ENCODE data around the gene CEMIP2.

CEMIP2 gene

GRCh38 chr9:71744754-71745521 lies 23.4 kb downstream of the CEMIP2 start:
- Mint-ChIP-seq H3K36me3 (peaks cover 22% of the 10 kb centered on the region), H3K4me1 (peaks cover 53% of the 10 kb centered on the region), H3K27ac (no peak overlapping the region), H3K4me3 (no peak overlapping the region), H3K27me3 (no peaks in the 10 kb centered on the region), H3K9me3 (no peaks in the 10 kb centered on the region)

DNA sequence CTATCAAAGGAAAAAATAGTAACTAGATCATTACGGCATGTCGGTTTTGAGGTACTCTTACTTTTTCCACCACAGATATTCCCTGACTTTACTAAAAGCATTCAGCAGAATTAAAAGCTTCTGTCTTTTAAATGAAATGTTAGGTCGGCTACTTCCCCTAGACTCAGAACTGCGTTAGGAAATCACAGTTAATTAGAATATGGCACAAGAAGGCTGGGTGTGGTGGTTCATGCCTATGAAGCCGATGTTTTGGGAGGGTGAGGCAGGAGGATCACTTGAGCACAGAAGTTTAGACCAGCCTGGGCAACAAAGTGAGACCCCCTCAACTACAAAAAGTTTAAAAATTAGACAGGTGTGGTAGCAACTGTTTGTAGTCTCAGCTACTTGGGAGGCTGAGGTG lies 24.4 kb downstream of the CEMIP2 start:
- H3K27me3 Mint-ChIP-seq = no peaks in the 10 kb centered on the region
- no peaks in the 10 kb centered on the region for H3K9me3 Mint-ChIP-seq
- peaks cover 57% of the 10 kb centered on the region for H3K4me1 Mint-ChIP-seq
- H3K36me3 Mint-ChIP-seq = peaks cover 26% of the 10 kb centered on the region
- H3K27ac Mint-ChIP-seq = no peak overlapping the region
- no peak overlapping the region for H3K4me3 Mint-ChIP-seq

GRCh38 chr9:71743217-71743705 lies 25.1 kb downstream of the CEMIP2 start:
- Mint-ChIP-seq H3K9me3 (no peaks in the 10 kb centered on the region), H3K27ac (no peak overlapping the region), H3K36me3 (peaks cover 21% of the 10 kb centered on the region), H3K4me3 (no peak overlapping the region), H3K27me3 (no peaks in the 10 kb centered on the region), H3K4me1 (peaks cover 52% of the 10 kb centered on the region)

GRCh38 chr9:71742703-71743102 lies 25.6 kb downstream of the CEMIP2 start:
- no peaks in the 10 kb centered on the region for H3K9me3 Mint-ChIP-seq
- no peaks in the 10 kb centered on the region for H3K27me3 Mint-ChIP-seq
- H3K36me3 Mint-ChIP-seq = peaks cover 17% of the 10 kb centered on the region
- peaks cover 46% of the 10 kb centered on the region for H3K4me1 Mint-ChIP-seq
- no peak overlapping the region for H3K27ac Mint-ChIP-seq
- H3K4me3 Mint-ChIP-seq = no peak overlapping the region

DNA sequence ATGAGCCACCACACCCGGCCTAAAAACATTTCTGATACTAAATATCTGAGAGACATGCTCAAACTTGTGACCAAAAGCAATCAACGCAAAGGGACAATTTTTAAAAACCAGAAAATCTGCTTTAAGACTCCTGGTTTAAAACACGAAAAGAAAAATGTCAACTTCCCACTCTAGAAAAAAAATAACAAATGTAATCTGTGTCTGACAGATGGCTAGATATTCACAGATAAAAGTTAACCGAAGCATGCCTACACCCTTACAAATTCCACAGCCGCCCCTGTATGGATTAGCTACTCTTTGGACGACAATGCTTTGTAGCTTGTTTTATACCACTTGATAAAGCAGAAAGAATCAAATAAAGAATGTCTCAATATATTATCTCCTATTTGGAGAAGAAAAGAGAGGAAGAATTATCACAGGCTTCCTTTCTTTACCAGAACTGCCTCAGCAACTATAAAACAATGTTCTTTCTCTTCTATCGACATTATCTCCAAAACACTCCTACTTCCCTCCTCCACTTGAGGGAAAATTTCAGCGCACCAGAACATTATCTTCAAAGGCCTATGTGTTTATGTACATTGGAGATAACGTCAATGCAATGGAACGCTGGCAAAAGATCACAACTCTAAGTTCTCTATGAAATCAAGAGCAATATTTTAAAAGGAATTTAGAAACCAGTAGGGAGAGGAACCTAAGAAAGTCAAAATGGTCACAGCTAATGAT lies 26.2 kb downstream of the CEMIP2 start:
- Mint-ChIP-seq H3K27ac (peak overlapping the region; percentile 52), H3K4me1 (peaks cover 40% of the 10 kb centered on the region), H3K9me3 (no peaks in the 10 kb centered on the region), H3K36me3 (peaks cover 17% of the 10 kb centered on the region), H3K27me3 (no peaks in the 10 kb centered on the region), H3K4me3 (no peak overlapping the region)

DNA sequence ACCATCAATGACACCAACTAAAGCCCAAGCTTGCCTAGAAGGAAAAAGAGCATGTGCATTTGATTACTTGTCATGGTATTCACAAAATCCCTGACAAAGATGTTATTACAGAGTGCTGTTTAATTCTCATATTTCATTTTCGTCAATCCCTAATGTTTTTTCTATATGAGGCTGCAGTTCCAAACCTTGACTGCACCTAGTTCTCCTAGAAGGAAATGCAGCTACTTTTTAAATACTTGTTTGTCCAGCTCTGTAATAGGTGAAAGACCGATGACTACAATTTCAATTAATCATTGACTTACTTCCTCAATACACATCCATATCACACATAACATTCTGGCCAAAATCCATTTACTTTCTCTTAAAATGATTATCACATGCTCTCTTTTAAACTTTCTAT lies 28.1 kb downstream of the CEMIP2 start:
- H3K27me3 Mint-ChIP-seq = no peaks in the 10 kb centered on the region
- peaks cover 17% of the 10 kb centered on the region for H3K36me3 Mint-ChIP-seq
- peaks cover 38% of the 10 kb centered on the region for H3K4me1 Mint-ChIP-seq
- no peaks in the 10 kb centered on the region for H3K9me3 Mint-ChIP-seq
- H3K27ac Mint-ChIP-seq = no peak overlapping the region
- no peak overlapping the region for H3K4me3 Mint-ChIP-seq

GRCh38 chr9:71737455-71737854 lies 30.9 kb downstream of the CEMIP2 start:
- no peak overlapping the region for H3K4me3 Mint-ChIP-seq
- no peak overlapping the region for H3K27ac Mint-ChIP-seq
- peaks cover 26% of the 10 kb centered on the region for H3K36me3 Mint-ChIP-seq
- peaks cover 37% of the 10 kb centered on the region for H3K4me1 Mint-ChIP-seq
- no peaks in the 10 kb centered on the region for H3K27me3 Mint-ChIP-seq
- no peaks in the 10 kb centered on the region for H3K9me3 Mint-ChIP-seq

- H3K4me1 Mint-ChIP-seq = peaks cover 31% of the 10 kb centered on the region
- peaks cover 28% of the 10 kb centered on the region for H3K36me3 Mint-ChIP-seq
- no peak overlapping the region for H3K4me3 Mint-ChIP-seq
- no peaks in the 10 kb centered on the region for H3K9me3 Mint-ChIP-seq
- no peak overlapping the region for H3K27ac Mint-ChIP-seq
- H3K27me3 Mint-ChIP-seq = no peaks in the 10 kb centered on the region
Measured at GRCh38 chr9:71736236-71736635, 32.1 kb downstream of the CEMIP2 start.

GRCh38 chr9:71734950-71735349 lies 33.4 kb downstream of the CEMIP2 start:
- H3K9me3 Mint-ChIP-seq = no peaks in the 10 kb centered on the region
- peaks cover 23% of the 10 kb centered on the region for H3K4me1 Mint-ChIP-seq
- H3K4me3 Mint-ChIP-seq = no peak overlapping the region
- peaks cover 30% of the 10 kb centered on the region for H3K36me3 Mint-ChIP-seq
- H3K27ac Mint-ChIP-seq = no peak overlapping the region
- no peaks in the 10 kb centered on the region for H3K27me3 Mint-ChIP-seq

- no peaks in the 10 kb centered on the region for H3K9me3 Mint-ChIP-seq
- no peak overlapping the region for H3K4me3 Mint-ChIP-seq
- peaks cover 19% of the 10 kb centered on the region for H3K4me1 Mint-ChIP-seq
- H3K36me3 Mint-ChIP-seq = peaks cover 30% of the 10 kb centered on the region
- H3K27me3 Mint-ChIP-seq = no peaks in the 10 kb centered on the region
- peak overlapping the region; percentile 49 for H3K27ac Mint-ChIP-seq
Measured at GRCh38 chr9:71733176-71733575, 35.1 kb downstream of the CEMIP2 start.

GRCh38 chr9:71729816-71730526 lies 38.3 kb downstream of the CEMIP2 start:
- Mint-ChIP-seq H3K27ac (no peak overlapping the region), H3K27me3 (no peaks in the 10 kb centered on the region)

DNA sequence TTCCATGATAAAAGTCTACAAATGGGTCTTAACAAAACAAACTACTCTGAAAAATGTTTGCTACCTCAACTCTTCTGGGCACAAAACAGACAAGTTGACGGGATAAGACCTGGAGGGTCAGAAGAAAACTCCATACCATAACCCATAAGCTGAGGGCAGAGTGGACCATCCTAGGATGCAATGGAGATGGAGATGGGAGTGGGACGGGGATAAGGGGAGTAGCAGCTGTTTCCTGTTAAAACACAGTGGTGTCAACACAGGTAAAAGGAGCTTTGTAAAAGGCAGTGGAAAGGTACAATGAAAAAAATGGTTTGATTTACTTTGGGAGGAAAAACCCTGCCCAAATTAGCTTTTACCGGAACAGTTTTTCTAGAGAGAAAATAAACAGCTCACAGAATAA lies 41.6 kb downstream of the CEMIP2 start:
- Mint-ChIP-seq H3K36me3 (peaks cover 22% of the 10 kb centered on the region), H3K27me3 (no peaks in the 10 kb centered on the region), H3K4me3 (no peak overlapping the region), H3K9me3 (no peaks in the 10 kb centered on the region), H3K27ac (peak overlapping the region; percentile 65), H3K4me1 (peaks cover 12% of the 10 kb centered on the region)

More at GRCh38 chr9:71729816-71730526, 38.3 kb downstream of the CEMIP2 start:
- Mint-ChIP-seq H3K36me3 (peaks cover 22% of the 10 kb centered on the region), H3K4me3 (no peak overlapping the region), H3K4me1 (peaks cover 8% of the 10 kb centered on the region), H3K9me3 (no peaks in the 10 kb centered on the region)

DNA sequence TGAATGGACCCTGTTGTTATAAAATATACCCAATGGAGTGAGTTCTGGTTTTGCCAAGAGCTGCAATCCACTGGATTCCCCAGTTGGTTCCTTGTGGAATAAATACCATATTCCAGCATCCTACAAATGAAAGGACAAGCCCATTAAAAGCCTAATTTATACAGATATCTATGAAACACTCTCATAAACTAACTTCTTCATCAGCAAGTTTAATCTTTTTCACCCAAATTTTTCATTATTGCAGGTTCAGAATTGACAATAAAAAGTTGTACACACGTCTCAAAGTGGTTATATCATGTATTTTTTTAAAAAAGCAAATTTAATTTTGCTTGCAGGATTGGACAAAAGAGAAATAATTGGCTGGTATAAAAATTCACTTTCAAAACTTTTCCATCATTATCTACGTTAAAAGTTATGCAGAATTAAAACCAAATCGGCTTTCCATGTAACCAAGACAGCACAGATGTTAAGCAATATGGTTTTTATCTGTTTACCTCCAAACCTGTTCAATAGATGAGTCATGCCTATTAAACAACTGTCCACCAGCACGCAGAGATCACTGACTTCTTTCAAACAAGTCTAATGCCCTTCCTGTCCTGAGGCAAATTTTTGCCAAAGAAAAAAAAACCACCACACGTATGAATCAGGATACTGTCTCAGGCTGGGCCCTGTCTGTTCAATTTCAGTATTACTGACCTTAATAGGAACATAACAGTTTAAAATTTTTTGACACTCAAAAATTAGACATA lies 42.5 kb downstream of the CEMIP2 start:
- peaks cover 24% of the 10 kb centered on the region for H3K36me3 Mint-ChIP-seq

GRCh38 chr9:71721855-71722254 lies 46.5 kb downstream of the CEMIP2 start:
- Mint-ChIP-seq H3K9me3 (no peaks in the 10 kb centered on the region), H3K27me3 (no peaks in the 10 kb centered on the region), H3K4me1 (peaks cover 22% of the 10 kb centered on the region), H3K27ac (no peak overlapping the region), H3K36me3 (peaks cover 26% of the 10 kb centered on the region), H3K4me3 (no peak overlapping the region)

More for the DNA sequence above, 42.5 kb downstream of the CEMIP2 start:
- Mint-ChIP-seq H3K4me1 (peaks cover 12% of the 10 kb centered on the region), H3K4me3 (no peak overlapping the region), H3K27ac (no peak overlapping the region), H3K9me3 (no peaks in the 10 kb centered on the region), H3K27me3 (no peaks in the 10 kb centered on the region)

DNA sequence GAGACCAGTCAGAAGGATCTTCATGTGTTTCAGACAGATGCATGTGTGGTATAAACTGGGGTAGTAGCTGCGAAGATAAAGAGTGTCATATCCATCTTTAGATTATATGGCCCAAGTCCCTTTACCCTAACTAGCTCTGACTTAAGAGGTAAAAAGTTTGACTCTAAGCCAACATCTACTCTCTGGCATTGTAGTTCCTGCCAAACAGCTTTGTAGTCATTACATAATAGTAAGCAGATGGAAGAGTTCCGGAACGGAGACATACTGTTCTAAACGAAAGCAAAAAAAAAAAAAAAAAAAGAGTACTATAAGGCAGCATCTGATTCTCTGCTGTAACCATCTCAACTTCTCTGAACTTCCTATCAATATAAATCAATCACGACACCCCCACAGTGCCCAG lies 48.8 kb downstream of the CEMIP2 start:
- peaks cover 28% of the 10 kb centered on the region for H3K36me3 Mint-ChIP-seq
- H3K27ac Mint-ChIP-seq = peak overlapping the region; percentile 25
- H3K4me1 Mint-ChIP-seq = peaks cover 22% of the 10 kb centered on the region
- no peaks in the 10 kb centered on the region for H3K27me3 Mint-ChIP-seq
- no peak overlapping the region for H3K4me3 Mint-ChIP-seq
- no peaks in the 10 kb centered on the region for H3K9me3 Mint-ChIP-seq

Data from activated naive CD4-positive, alpha-beta T cell treated with anti-CD3 and anti-CD28 coated beads, Interleukin-2, amount 50 U/mL, for 24 hours (primary cell).